Right lung (tissue), 5 donors: ENCODE measurements around the gene SELENOI. TPM values are rescaled to one million over a fixed set of nuclear protein-coding genes. Genes with fewer than 3 reads are reported as not detected.

ENCODE experiments used
- polyA plus RNA-seq, 5 donors: library from polyadenylated mRNA; unstranded; fragments of 120-200 nt; gene quantifications; one replicate each; pipeline versions ENCODE4 v1.2.1 to v1.2.3, GENCODE V29; 2013; ENCODE audit warnings: inconsistent platforms in 1 of 5, low replicate concordance in 1 of 5; ENCODE audit not compliant: insufficient read length in 5 of 5, insufficient read depth in 1 of 5

The SELENOI gene
- polyA plus RNA-seq, 5 donors = 11.5 to 19.6 (median 17.3) TPM

Other genes with a start within 250 kb of the SELENOI start
- 1 to 10 TPM; 6.5 to 9.0 (median 8.0) TPM for gene GAREM2, start 173.1 kb upstream of the SELENOI start, polyA plus RNA-seq
- 100 to 1,000 TPM; 183 to 233 (median 206) TPM for gene HADHA, start 101.5 kb upstream of the SELENOI start, polyA plus RNA-seq
- 100 to 1,000 TPM; 120 to 155 (median 136) TPM for gene HADHB, start 101.2 kb upstream of the SELENOI start, polyA plus RNA-seq
- gene ADGRF3, start 646 bp downstream of the SELENOI start, polyA plus RNA-seq = 1 to 10 TPM in 4 of 5 donors, under 1 TPM in 1; 0.88 to 2.0 (median 1.9) TPM
- 1 to 10 TPM; 1.1 to 8.5 (median 6.9) TPM for gene DRC1, start 55.8 kb downstream of the SELENOI start, polyA plus RNA-seq
- 1 to 10 TPM in 1 of 5 donors, under 1 TPM in 3, not detected in 1; 0.03 to 1.5 (median 0.17) TPM for gene OTOF, start 132.0 kb downstream of the SELENOI start, polyA plus RNA-seq